Fibroblast of lung (primary cell): ENCODE results near the gene LGALS8. TPM values are rescaled to one million over a fixed set of nuclear protein-coding genes. Genes with fewer than 3 reads are reported as not detected.
"Not testable (repeated sequence)": the region's sequence is repeated elsewhere in the genome, so short reads cannot be mapped to it uniquely, and the experiment has no call there.

Source experiments
- DNase-seq, 2 donors: peaks; one replicate each; pipeline versions ENCODE4 v3.0.0 to v3.0.0-alpha.2; 2010; ENCODE audit warnings: low read depth in 2 of 2
- H2AFZ ChIP-seq: 2 replicates; pipeline ENCODE4 v1.5.1; 2012; ENCODE audit warnings: low read length, control low read depth, inconsistent platforms
- H3K27ac ChIP-seq: 2 replicates; pipeline ENCODE4 v1.5.1; 2011; ENCODE audit warnings: low read length, control low read depth; ENCODE audit not compliant: insufficient read depth
- H3K27me3 ChIP-seq: 2 replicates; pipeline ENCODE4 v1.5.1; 2011; ENCODE audit warnings: mild to moderate bottlenecking, low read length; ENCODE audit not compliant: control insufficient read depth, insufficient read depth
- H3K36me3 ChIP-seq: 2 replicates; pipeline ENCODE4 v1.5.1; 2011; ENCODE audit warnings: low read length; ENCODE audit not compliant: control insufficient read depth, insufficient read depth
- H3K4me1 ChIP-seq: 2 replicates; pipeline ENCODE4 v1.5.1; 2011; ENCODE audit warnings: low read length; ENCODE audit not compliant: control insufficient read depth, insufficient read depth; ENCODE audit errors: extremely low read depth
- H3K4me2 ChIP-seq: 2 replicates; pipeline ENCODE4 v1.5.1; 2011; ENCODE audit warnings: low read length, control low read depth; ENCODE audit not compliant: insufficient read depth; ENCODE audit errors: extremely low read depth
- H3K4me3 ChIP-seq, 4 experiments: fragments of 200-600 bp in 1 of 4; sonication (generic) in 1 of 4; replicated peaks in 1 of 4; 2 replicates each; pipeline ENCODE4 v1.5.1; 2011 to 2016; ENCODE audit warnings: low read length in 4 of 4, low read depth in 3 of 4, mild to moderate bottlenecking in 3 of 4, control low read depth in 2 of 4, inconsistent platforms in 1 of 4, mixed read lengths in 1 of 4; ENCODE audit not compliant: insufficient read depth in 1 of 4; ENCODE audit errors: control extremely low read depth in 1 of 4
- H3K79me2 ChIP-seq: 2 replicates; pipeline ENCODE4 v1.5.1; 2012; ENCODE audit warnings: mild to moderate bottlenecking, low read length, inconsistent platforms; ENCODE audit not compliant: control insufficient read depth, insufficient read depth
- H3K9ac ChIP-seq: 2 replicates; pipeline ENCODE4 v1.5.1; 2011; ENCODE audit warnings: mild to moderate bottlenecking, low read length, control low read depth; ENCODE audit not compliant: insufficient read depth
- H3K9me3 ChIP-seq: 2 replicates; pipeline ENCODE4 v1.5.1; 2012; ENCODE audit warnings: low read depth, low read length; ENCODE audit not compliant: control insufficient read depth, insufficient read depth
- H4K20me1 ChIP-seq: 2 replicates; pipeline ENCODE4 v1.5.1; 2011; ENCODE audit warnings: low read length; ENCODE audit not compliant: control insufficient read depth, insufficient read depth; ENCODE audit errors: extremely low read depth
- CTCF ChIP-seq, 2 donors: IDR thresholded peaks in 1 of 2; conservative IDR thresholded peaks in 1 of 2; 1 replicate in 1 of 2; 2 replicates in 1 of 2; pipeline ENCODE4 v1.5.1; 2011 to 2012; ENCODE audit warnings: low read length in 2 of 2, control low read depth in 1 of 2, inconsistent platforms in 1 of 2, low read depth in 1 of 2, mild to moderate bottlenecking in 1 of 2
- EZH2 ChIP-seq: IDR thresholded peaks from 2 replicates; pipeline ENCODE4 v1.5.1; 2012; ENCODE audit warnings: low read length, control low read depth, mild to moderate bottlenecking; ENCODE audit errors: missing control alignments
- polyA plus RNA-seq, 2 donors: library from polyadenylated mRNA; depleted of rRNA in 1 of 2; stranded (reverse) in 1 of 2; unstranded in 1 of 2; fragments of >200 nt; gene quantifications; 2 replicates each; pipeline ENCODE4 v1.2.1, GENCODE V29; 2011 to 2012; ENCODE audit warnings: missing spikeins in 1 of 2
- total RNA-seq: library from RNA; depleted of rRNA; stranded (reverse); fragments of >200 nt; gene quantifications from 2 replicates; pipeline ENCODE4 v1.2.1, GENCODE V29; 2014

Gene LGALS8
- total and polyA plus RNA-seq, 2 donors (not counting 1 experiment from before 2014, with no cell fraction given), result 53.1 to 64.2 TPM

GRCh38 chr1:236484310-236484971 is 39.3 kb upstream of the LGALS8 start:
- no peaks in the 10 kb centered on the region for H3K9me3 ChIP-seq
- H3K36me3 ChIP-seq, result no peaks in the 10 kb centered on the region
- no peaks in the 10 kb centered on the region for H3K4me1 ChIP-seq
- TF ChIP-seq EZH2 (no peak), CTCF (conservative IDR thresholded peaks at IDR 0.05 in 1 of 2, IDR thresholded peaks at IDR 0.05 in 1 of 2; ENCODE audit: low read depth in 1 of 2, low read length in 2 of 2) (no peak)
- no peak overlapping the region for H3K4me3 ChIP-seq
- DNase-seq, result no peak
- no peaks in the 10 kb centered on the region for H4K20me1 ChIP-seq
- no peaks in the 10 kb centered on the region for H3K79me2 ChIP-seq
- no peak overlapping the region for H3K9ac ChIP-seq
- no peak overlapping the region for H2AFZ ChIP-seq
- no peaks in the 10 kb centered on the region for H3K27me3 ChIP-seq
- no peak overlapping the region for H3K27ac ChIP-seq
- H3K4me2 ChIP-seq, result no peak overlapping the region

- Histone ChIP-seq H2AFZ (no peak overlapping the region), H3K9me3 (no peaks in the 10 kb centered on the region), H3K36me3 (no peaks in the 10 kb centered on the region), H3K9ac (no peak overlapping the region), H4K20me1 (no peaks in the 10 kb centered on the region), H3K79me2 (no peaks in the 10 kb centered on the region), H3K27me3 (no peaks in the 10 kb centered on the region), H3K4me3 (no peak overlapping the region), H3K4me1 (no peaks in the 10 kb centered on the region), H3K4me2 (no peak overlapping the region), H3K27ac (no peak overlapping the region)
- TF ChIP-seq EZH2, result no peak
- TF ChIP-seq CTCF (conservative IDR thresholded peaks at IDR 0.05 in 1 of 2, IDR thresholded peaks at IDR 0.05 in 1 of 2; ENCODE audit: low read depth in 1 of 2, low read length in 2 of 2), result no peak
- no peak for DNase-seq
Measured at GRCh38 chr1:236486356-236487002, 37.3 kb upstream of the LGALS8 start.

- not testable (repeated sequence) for H4K20me1 ChIP-seq, H3K27me3 ChIP-seq, H3K9me3 ChIP-seq, H3K9ac ChIP-seq, H3K4me3 ChIP-seq, H3K27ac ChIP-seq, DNase-seq, H3K79me2 ChIP-seq, H3K36me3 ChIP-seq, H3K4me1 ChIP-seq, H3K4me2 ChIP-seq, H2AFZ ChIP-seq
Measured at GRCh38 chr1:236489161-236489560, 34.6 kb upstream of the LGALS8 start.
